GM08714 (cell line): ENCODE results near the gene MFN1.

Experiments
- H3K4me3 ChIP-seq: fragments of 200-500 bp; sonication (Bioruptor generic); 2 replicates; pipeline ENCODE4 v1.5.1; 2014; ENCODE audit warnings: mild to moderate bottlenecking, low read length, inconsistent platforms
- ZNF274 ChIP-seq: IDR thresholded peaks from 2 replicates; pipeline ENCODE4 v1.6.1; 2012; ENCODE audit warnings: mild to moderate bottlenecking, low read depth, low read length

Gene MFN1

GRCh38 chr3:179430277-179430870 is 82.9 kb downstream of the MFN1 start:
- H3K4me3 ChIP-seq, result no peak overlapping the region
- no peak for TF ChIP-seq ZNF274

GRCh38 chr3:179432021-179432420 is 84.5 kb downstream of the MFN1 start:
- H3K4me3 ChIP-seq, result peak overlapping the region; percentile 17; the same call in 1 of the 2 replicates
- no peak for TF ChIP-seq ZNF274

- no peak overlapping the region for H3K4me3 ChIP-seq
- no peak for TF ChIP-seq ZNF274
Observed at GRCh38 chr3:179432451-179432850, 84.9 kb downstream of the MFN1 start.

GRCh38 chr3:179436517-179436916 is 89.0 kb downstream of the MFN1 start:
- TF ChIP-seq ZNF274, result no peak
- no peak overlapping the region for H3K4me3 ChIP-seq

GRCh38 chr3:179438841-179439240 is 91.3 kb downstream of the MFN1 start:
- TF ChIP-seq ZNF274, result no peak
- H3K4me3 ChIP-seq, result no peak overlapping the region
